ENCODE data around the gene MAPK10.

DNA sequence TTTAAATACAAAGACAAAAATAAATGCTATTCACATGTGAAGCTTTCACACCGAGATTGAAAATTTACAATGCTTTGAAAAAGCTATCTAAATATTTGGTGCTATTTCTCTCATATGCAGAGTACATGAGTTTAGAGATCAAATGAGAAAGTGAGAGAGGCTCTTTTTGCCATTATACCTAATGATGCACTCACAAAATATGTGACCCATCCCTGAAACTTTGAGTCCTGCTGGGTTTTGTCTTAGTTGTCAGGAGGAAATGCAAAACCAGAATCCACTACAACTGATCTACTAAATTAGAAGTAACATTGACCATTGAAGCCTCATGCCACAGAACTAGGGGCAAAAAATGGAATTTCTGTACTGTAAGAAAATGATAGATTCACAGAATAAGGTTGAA lies 251.7 kb downstream of the MAPK10 start:
- TF ChIP-seq, protein P1, sequence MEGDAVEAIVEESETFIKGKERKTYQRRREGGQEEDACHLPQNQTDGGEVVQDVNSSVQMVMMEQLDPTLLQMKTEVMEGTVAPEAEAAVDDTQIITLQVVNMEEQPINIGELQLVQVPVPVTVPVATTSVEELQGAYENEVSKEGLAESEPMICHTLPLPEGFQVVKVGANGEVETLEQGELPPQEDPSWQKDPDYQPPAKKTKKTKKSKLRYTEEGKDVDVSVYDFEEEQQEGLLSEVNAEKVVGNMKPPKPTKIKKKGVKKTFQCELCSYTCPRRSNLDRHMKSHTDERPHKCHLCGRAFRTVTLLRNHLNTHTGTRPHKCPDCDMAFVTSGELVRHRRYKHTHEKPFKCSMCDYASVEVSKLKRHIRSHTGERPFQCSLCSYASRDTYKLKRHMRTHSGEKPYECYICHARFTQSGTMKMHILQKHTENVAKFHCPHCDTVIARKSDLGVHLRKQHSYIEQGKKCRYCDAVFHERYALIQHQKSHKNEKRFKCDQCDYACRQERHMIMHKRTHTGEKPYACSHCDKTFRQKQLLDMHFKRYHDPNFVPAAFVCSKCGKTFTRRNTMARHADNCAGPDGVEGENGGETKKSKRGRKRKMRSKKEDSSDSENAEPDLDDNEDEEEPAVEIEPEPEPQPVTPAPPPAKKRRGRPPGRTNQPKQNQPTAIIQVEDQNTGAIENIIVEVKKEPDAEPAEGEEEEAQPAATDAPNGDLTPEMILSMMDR (IDR thresholded peaks at IDR 0.05; ENCODE audit: low read depth, low read length, missing input control), result no peak
- TF ChIP-seq EGR1 (IDR thresholded peaks at IDR 0.05; ENCODE audit: low read depth in 2 of 2), result no peak
- TF ChIP-seq GABPA (IDR thresholded peaks at IDR 0.05 in 1 of 2, conservative IDR thresholded peaks at IDR 0.05 in 1 of 2), result no peak
- no peak for TF ChIP-seq TAF1 (conservative IDR thresholded peaks at IDR 0.05)
- TF ChIP-seq JUND (IDR thresholded peaks at IDR 0.05), result no peak
- no peak for TF ChIP-seq HNF4A (conservative IDR thresholded peaks at IDR 0.05)
- TF ChIP-seq HNF4G (IDR thresholded peaks at IDR 0.05), result no peak
- TF ChIP-seq, protein P2, sequence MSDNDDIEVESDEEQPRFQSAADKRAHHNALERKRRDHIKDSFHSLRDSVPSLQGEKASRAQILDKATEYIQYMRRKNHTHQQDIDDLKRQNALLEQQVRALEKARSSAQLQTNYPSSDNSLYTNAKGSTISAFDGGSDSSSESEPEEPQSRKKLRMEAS (IDR thresholded peaks at IDR 0.05), result no peak
- no peak for TF ChIP-seq NR2F2 (IDR thresholded peaks at IDR 0.05)
- TF ChIP-seq, protein P3, sequence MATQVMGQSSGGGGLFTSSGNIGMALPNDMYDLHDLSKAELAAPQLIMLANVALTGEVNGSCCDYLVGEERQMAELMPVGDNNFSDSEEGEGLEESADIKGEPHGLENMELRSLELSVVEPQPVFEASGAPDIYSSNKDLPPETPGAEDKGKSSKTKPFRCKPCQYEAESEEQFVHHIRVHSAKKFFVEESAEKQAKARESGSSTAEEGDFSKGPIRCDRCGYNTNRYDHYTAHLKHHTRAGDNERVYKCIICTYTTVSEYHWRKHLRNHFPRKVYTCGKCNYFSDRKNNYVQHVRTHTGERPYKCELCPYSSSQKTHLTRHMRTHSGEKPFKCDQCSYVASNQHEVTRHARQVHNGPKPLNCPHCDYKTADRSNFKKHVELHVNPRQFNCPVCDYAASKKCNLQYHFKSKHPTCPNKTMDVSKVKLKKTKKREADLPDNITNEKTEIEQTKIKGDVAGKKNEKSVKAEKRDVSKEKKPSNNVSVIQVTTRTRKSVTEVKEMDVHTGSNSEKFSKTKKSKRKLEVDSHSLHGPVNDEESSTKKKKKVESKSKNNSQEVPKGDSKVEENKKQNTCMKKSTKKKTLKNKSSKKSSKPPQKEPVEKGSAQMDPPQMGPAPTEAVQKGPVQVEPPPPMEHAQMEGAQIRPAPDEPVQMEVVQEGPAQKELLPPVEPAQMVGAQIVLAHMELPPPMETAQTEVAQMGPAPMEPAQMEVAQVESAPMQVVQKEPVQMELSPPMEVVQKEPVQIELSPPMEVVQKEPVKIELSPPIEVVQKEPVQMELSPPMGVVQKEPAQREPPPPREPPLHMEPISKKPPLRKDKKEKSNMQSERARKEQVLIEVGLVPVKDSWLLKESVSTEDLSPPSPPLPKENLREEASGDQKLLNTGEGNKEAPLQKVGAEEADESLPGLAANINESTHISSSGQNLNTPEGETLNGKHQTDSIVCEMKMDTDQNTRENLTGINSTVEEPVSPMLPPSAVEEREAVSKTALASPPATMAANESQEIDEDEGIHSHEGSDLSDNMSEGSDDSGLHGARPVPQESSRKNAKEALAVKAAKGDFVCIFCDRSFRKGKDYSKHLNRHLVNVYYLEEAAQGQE (IDR thresholded peaks at IDR 0.05), result no peak
- no peak for TF ChIP-seq YY1 (IDR thresholded peaks at IDR 0.05)

Data from liver (tissue), 3 donors.